ENCODE results near the gene CDH20. TPM values are rescaled to one million over a fixed set of nuclear protein-coding genes. Genes with fewer than 3 reads are reported as not detected.

The CDH20 gene
- total and polyA plus RNA-seq, 2 experiments from 2014 or later, result 1.3 to 3.6 TPM

DNA sequence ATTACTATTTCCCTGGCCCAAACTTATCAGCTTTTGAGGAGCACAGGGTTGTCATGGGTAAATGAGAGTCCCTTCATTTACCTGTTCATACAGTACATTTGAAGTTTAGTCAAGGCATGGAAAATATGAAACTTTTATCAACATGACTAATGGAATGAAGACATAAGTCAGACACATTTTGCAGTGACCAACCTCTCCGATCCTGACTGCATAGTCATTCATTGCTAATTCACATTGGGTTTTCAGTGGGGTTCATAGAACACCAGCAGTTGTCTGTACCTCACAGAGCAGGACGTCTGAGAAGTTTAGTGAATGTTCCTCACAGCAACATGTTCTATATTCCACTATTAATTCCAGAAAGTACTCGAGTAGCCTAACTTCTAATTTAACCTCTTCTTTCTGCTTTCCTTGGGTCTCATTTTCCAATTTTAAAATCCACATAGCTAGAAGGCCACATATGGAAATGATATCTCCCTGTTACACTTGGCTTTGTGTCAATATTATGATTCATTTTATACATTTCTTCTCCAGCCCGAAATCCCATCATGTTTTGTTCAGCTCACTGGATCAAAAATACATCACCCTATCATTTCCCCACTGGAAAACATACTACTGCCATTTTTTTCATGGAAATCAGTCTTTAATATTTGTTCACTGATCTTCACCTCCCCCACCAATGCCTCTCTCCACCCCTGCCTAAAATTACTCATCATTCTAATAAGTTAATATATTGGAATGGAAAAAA, 65.9 kb downstream of the CDH20 start:
- Histone ChIP-seq H3K79me2 (no peaks in the 10 kb centered on the region), H3K9me2 (replicated peaks; ENCODE audit: insufficient read depth) (no peaks in the 10 kb centered on the region), H3K4me2 (no peak overlapping the region), H3K27ac (no peak overlapping the region), H4K20me1 (ENCODE audit: insufficient read depth, poor library complexity, severe bottlenecking) (no peaks in the 10 kb centered on the region), H3K4me3 (no peak overlapping the region), H3K9me3 (ENCODE audit: low read depth) (no peaks in the 10 kb centered on the region), H3K36me3 (replicated peaks; ENCODE audit: insufficient read depth, low read depth) (no peaks in the 10 kb centered on the region), H3K27me3 (no peaks in the 10 kb centered on the region), H2AFZ (no peak overlapping the region), H3K4me1 (ENCODE audit: insufficient read depth) (peaks cover 4% of the 10 kb centered on the region)
- TF ChIP-seq EZH2 (IDR thresholded peaks at IDR 0.05; ENCODE audit: borderline replicate concordance), result no peak
- TF ChIP-seq, protein P1, sequence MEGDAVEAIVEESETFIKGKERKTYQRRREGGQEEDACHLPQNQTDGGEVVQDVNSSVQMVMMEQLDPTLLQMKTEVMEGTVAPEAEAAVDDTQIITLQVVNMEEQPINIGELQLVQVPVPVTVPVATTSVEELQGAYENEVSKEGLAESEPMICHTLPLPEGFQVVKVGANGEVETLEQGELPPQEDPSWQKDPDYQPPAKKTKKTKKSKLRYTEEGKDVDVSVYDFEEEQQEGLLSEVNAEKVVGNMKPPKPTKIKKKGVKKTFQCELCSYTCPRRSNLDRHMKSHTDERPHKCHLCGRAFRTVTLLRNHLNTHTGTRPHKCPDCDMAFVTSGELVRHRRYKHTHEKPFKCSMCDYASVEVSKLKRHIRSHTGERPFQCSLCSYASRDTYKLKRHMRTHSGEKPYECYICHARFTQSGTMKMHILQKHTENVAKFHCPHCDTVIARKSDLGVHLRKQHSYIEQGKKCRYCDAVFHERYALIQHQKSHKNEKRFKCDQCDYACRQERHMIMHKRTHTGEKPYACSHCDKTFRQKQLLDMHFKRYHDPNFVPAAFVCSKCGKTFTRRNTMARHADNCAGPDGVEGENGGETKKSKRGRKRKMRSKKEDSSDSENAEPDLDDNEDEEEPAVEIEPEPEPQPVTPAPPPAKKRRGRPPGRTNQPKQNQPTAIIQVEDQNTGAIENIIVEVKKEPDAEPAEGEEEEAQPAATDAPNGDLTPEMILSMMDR (IDR thresholded peaks at IDR 0.05; ENCODE audit: poor library complexity), result no peak
- no peak for TF ChIP-seq EZH2phosphoT487 (IDR thresholded peaks at IDR 0.05; ENCODE audit: low read depth, severe bottlenecking, unreplicated experiment)
- DNase-seq (ENCODE audit: low spot score), result no peak
- WGBS (ENCODE audit: low lambda C conversion rate, missing lambda C conversion rate), result 75% methylated on average over 4 of the region's 4 CpGs

DNA sequence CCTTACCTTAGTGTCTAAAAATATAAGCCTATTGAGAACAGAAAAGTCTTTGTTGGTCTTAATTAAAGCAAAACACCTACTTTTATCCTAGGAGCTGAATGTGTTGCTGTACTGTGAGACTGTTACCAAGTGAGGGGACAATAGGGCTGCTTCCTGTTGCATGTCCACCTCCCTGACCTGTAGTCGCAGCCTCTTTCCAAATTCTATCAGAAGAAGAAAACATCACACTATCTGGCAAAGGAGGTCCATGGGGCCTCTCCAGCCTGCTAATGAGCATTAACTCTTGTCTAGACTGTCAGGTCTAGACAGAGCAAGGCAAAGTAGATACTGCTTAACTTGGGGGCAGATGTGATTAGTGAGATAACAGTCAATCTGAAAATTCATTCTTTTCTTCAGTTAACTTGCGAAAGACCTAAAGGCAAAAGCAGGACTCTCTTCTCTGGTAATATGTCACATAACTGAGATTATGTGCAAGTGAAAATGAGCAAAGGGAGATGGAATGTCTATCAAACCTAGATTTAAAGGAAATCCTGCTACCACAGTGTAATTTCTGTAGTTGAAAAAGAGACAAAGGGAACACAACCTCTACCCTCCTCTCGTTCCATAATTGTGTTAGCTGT, 66.9 kb downstream of the CDH20 start:
- no peak overlapping the region for H3K4me2 ChIP-seq
- no peaks in the 10 kb centered on the region for H4K20me1 ChIP-seq (ENCODE audit: insufficient read depth, poor library complexity, severe bottlenecking)
- H3K27ac ChIP-seq, result no peak overlapping the region
- H3K36me3 ChIP-seq (replicated peaks; ENCODE audit: insufficient read depth, low read depth), result no peaks in the 10 kb centered on the region
- 93% methylated on average over 3 of the region's 3 CpGs for WGBS (ENCODE audit: low lambda C conversion rate, missing lambda C conversion rate)
- no peak overlapping the region for H3K4me3 ChIP-seq
- H3K9me2 ChIP-seq (replicated peaks; ENCODE audit: insufficient read depth), result no peaks in the 10 kb centered on the region
- TF ChIP-seq EZH2 (IDR thresholded peaks at IDR 0.05; ENCODE audit: borderline replicate concordance) (no peak), EZH2phosphoT487 (IDR thresholded peaks at IDR 0.05; ENCODE audit: low read depth, severe bottlenecking, unreplicated experiment) (no peak)
- TF ChIP-seq, protein P1 (IDR thresholded peaks at IDR 0.05; ENCODE audit: poor library complexity), result no peak
- H3K27me3 ChIP-seq, result no peaks in the 10 kb centered on the region
- no peak overlapping the region for H2AFZ ChIP-seq
- no peak for DNase-seq (ENCODE audit: low spot score)
- H3K79me2 ChIP-seq, result no peaks in the 10 kb centered on the region
- peaks cover 4% of the 10 kb centered on the region for H3K4me1 ChIP-seq (ENCODE audit: insufficient read depth)
- H3K9me3 ChIP-seq (ENCODE audit: low read depth), result no peaks in the 10 kb centered on the region

DNA sequence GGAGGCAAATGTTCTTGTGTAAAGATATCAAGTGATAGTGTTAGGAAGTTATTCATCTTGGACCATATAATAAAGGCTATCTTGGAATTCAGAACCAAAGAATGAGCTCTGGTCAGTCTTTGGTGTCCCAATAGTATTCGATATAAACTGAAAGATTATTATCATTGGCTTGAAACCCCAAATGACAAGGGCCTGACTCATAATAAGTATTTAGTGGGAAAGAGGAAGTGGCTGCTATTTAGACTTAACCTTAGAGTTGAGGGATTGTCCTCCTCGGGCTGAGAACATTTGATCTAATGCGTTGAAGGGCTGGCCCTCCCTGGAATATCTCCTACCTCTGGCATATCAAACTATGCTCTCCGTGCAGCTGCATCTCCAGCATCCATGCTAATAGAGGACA, 67.5 kb downstream of the CDH20 start:
- no peak for TF ChIP-seq EZH2 (IDR thresholded peaks at IDR 0.05; ENCODE audit: borderline replicate concordance)
- TF ChIP-seq EZH2phosphoT487 (IDR thresholded peaks at IDR 0.05; ENCODE audit: low read depth, severe bottlenecking, unreplicated experiment), result no peak
- TF ChIP-seq, protein P1 (IDR thresholded peaks at IDR 0.05; ENCODE audit: poor library complexity), result no peak
- no peak for DNase-seq (ENCODE audit: low spot score)
- Histone ChIP-seq H4K20me1 (ENCODE audit: insufficient read depth, poor library complexity, severe bottlenecking) (no peaks in the 10 kb centered on the region), H3K27ac (no peak overlapping the region), H3K4me3 (no peak overlapping the region), H3K4me1 (ENCODE audit: insufficient read depth) (peaks cover 4% of the 10 kb centered on the region), H3K79me2 (no peaks in the 10 kb centered on the region), H3K9me2 (replicated peaks; ENCODE audit: insufficient read depth) (no peaks in the 10 kb centered on the region), H3K4me2 (no peak overlapping the region), H3K27me3 (no peaks in the 10 kb centered on the region), H3K36me3 (replicated peaks; ENCODE audit: insufficient read depth, low read depth) (no peaks in the 10 kb centered on the region), H3K9me3 (ENCODE audit: low read depth) (no peaks in the 10 kb centered on the region), H2AFZ (no peak overlapping the region)
- 87% methylated on average over 4 of the region's 4 CpGs for WGBS (ENCODE audit: low lambda C conversion rate, missing lambda C conversion rate)

Measured in hepatocyte (in vitro differentiated cells).